GM12864 (cell line): ENCODE results near the gene CAMK2N2.

Experiments used
- DNase-seq: peaks from one replicate; pipeline ENCODE4 v3.0.0-alpha.2; 2011; ENCODE audit warnings: low read depth
- H3K4me3 ChIP-seq: 2 replicates; pipeline ENCODE4 v1.5.1; 2011; ENCODE audit warnings: mild to moderate bottlenecking, low read depth, low read length, control low read depth
- TF ChIP-seq, protein P1 (sequence below): IDR thresholded peaks from 2 replicates; pipeline ENCODE4 v1.5.1; 2011; ENCODE audit warnings: low read depth, mild to moderate bottlenecking, moderate library complexity, low read length, control low read depth, inconsistent platforms; ENCODE audit errors: missing control alignments

CAMK2N2 gene

GRCh38 chr3:184299488-184300377, 38.4 kb upstream of the CAMK2N2 start:
- TF ChIP-seq, protein P1, sequence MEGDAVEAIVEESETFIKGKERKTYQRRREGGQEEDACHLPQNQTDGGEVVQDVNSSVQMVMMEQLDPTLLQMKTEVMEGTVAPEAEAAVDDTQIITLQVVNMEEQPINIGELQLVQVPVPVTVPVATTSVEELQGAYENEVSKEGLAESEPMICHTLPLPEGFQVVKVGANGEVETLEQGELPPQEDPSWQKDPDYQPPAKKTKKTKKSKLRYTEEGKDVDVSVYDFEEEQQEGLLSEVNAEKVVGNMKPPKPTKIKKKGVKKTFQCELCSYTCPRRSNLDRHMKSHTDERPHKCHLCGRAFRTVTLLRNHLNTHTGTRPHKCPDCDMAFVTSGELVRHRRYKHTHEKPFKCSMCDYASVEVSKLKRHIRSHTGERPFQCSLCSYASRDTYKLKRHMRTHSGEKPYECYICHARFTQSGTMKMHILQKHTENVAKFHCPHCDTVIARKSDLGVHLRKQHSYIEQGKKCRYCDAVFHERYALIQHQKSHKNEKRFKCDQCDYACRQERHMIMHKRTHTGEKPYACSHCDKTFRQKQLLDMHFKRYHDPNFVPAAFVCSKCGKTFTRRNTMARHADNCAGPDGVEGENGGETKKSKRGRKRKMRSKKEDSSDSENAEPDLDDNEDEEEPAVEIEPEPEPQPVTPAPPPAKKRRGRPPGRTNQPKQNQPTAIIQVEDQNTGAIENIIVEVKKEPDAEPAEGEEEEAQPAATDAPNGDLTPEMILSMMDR = no peak
- DNase-seq = no peak
- H3K4me3 ChIP-seq = peak overlapping the region; percentile 89

GRCh38 chr3:184298759-184299487, 37.6 kb upstream of the CAMK2N2 start, which contains the start of gene PSMD2:
TSS of gene PSMD2 (plus strand) at chr3:184299241. CDS start at chr3:184299267, 26 bp downstream.
- TF ChIP-seq, protein P1 = no peak
- peak; percentile 86 for DNase-seq
- H3K4me3 ChIP-seq = peak within 1 kb of the TSS; percentile 89

- DNase-seq = no peak
- TF ChIP-seq, protein P1 = no peak
- H3K4me3 ChIP-seq = no peak overlapping the region
Measured at GRCh38 chr3:184296616-184297015, 35.3 kb upstream of the CAMK2N2 start.

DNA sequence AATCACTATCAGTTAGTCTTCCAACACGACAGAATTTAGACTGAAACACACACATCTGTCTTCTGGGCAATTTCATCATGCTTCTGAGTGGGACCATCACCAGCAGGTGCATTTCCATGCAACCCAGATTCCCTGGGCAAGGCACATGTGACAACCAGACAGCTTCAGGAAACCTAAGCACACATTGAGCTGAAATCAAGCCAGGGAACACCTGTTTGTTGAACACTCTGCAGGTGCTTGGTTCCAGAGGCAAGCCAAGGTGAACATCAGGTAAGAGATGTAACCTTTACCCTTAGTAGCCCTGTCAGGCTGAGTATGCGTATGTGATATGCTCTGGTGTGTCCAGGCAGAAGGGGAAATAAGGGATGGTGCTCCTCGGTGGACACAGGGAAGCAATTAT, 34.4 kb upstream of the CAMK2N2 start:
- no peak overlapping the region for H3K4me3 ChIP-seq
- DNase-seq = no peak
- TF ChIP-seq, protein P1 = no peak

- no peak overlapping the region for H3K4me3 ChIP-seq
- TF ChIP-seq, protein P1 = no peak
- DNase-seq = no peak
Measured at GRCh38 chr3:184291738-184292445, 30.5 kb upstream of the CAMK2N2 start.

DNA sequence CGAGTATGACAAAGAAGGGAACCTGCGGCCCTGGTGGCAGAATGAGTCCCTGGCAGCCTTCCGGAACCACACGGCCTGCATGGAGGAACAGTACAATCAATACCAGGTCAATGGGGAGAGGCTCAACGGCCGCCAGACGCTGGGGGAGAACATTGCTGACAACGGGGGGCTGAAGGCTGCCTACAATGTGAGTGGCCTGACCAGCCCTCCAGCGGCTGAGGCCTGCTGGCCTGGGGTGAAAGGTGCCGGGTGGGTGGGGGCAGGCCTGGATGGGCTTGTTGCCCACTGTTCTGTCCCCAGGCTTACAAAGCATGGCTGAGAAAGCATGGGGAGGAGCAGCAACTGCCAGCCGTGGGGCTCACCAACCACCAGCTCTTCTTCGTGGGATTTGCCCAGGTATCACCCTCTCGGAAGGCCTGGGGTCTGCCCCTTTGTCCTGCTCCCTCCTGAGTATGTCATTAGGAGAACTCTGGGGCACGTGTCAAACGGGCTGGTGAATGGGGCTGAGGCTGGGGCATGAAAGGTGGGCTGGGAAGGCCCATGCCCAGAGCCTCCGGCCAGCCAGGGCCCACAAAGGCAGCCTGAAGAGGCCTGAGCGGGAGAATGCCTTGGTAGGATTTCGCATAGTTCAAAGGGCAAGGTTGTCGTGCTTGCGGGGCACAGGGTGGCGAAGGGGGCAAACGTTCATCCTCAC, 29.8 kb upstream of the CAMK2N2 start:
- TF ChIP-seq, protein P1 = no peak
- H3K4me3 ChIP-seq = no peak overlapping the region
- no peak for DNase-seq
